Measurements from ENCODE around the gene ZNF280C. TPM values are rescaled to one million over a fixed set of nuclear protein-coding genes. Genes with fewer than 3 reads are reported as not detected.

ZNF280C gene, protein sequence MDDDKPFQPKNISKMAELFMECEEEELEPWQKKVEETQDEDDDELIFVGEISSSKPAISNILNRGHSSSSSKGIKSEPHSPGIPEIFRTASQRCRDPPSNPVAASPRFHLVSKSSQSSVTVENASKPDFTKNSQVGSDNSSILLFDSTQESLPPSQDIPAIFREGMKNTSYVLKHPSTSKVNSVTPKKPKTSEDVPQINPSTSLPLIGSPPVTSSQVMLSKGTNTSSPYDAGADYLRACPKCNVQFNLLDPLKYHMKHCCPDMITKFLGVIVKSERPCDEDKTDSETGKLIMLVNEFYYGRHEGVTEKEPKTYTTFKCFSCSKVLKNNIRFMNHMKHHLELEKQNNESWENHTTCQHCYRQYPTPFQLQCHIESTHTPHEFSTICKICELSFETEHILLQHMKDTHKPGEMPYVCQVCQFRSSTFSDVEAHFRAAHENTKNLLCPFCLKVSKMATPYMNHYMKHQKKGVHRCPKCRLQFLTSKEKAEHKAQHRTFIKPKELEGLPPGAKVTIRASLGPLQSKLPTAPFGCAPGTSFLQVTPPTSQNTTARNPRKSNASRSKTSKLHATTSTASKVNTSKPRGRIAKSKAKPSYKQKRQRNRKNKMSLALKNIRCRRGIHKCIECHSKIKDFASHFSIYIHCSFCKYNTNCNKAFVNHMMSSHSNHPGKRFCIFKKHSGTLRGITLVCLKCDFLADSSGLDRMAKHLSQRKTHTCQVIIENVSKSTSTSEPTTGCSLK
- total RNA-seq = 14.2 to 14.8 TPM (median 14.5 TPM) in 3 replicates

DNA sequence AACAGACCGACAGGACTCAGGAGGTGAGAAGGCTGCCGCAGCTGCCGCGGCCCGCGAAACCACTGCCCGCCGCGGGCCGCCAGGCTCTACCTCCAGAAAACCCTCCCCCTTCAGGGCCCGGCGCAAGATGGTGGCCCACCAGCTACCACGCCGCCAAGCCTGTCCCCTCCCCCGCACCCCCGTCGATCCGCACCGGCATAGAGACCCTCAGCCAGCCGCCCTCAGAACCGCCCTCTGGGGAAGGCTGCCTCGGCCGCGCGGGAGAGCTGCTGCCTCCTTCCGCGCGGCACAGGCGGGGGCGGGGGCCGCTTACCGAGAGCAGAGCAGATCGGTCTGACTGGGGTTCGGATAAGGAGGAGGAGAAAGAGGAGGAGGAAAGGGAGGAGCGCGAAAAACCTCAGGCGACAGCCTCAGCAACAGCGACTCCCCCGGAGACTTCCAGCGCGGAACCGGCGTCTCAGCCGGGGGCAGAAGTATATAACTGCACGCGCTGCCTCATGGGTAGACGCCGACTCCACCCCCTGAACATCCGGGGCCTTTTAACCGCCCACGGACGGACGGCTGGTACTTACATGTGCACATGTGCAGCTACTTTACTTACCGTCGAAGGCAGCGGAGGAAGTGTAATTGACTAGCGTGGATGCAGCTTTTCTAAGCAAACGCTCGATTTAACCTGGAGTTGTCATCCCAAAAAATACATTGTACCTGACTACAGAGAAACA lies at the start of gene ZNF280C:
ZNF280C (minus strand) TSS at position 451 of the 722 bp plus-strand sequence. CDS start 8,450 bp downstream, outside the sequence.
- TF ChIP-seq, protein P1, sequence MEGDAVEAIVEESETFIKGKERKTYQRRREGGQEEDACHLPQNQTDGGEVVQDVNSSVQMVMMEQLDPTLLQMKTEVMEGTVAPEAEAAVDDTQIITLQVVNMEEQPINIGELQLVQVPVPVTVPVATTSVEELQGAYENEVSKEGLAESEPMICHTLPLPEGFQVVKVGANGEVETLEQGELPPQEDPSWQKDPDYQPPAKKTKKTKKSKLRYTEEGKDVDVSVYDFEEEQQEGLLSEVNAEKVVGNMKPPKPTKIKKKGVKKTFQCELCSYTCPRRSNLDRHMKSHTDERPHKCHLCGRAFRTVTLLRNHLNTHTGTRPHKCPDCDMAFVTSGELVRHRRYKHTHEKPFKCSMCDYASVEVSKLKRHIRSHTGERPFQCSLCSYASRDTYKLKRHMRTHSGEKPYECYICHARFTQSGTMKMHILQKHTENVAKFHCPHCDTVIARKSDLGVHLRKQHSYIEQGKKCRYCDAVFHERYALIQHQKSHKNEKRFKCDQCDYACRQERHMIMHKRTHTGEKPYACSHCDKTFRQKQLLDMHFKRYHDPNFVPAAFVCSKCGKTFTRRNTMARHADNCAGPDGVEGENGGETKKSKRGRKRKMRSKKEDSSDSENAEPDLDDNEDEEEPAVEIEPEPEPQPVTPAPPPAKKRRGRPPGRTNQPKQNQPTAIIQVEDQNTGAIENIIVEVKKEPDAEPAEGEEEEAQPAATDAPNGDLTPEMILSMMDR (IDR thresholded peaks at IDR 0.05; ENCODE audit: unreplicated experiment) = no peak
- H3K4me3 Mint-ChIP-seq = peak within 1 kb of the TSS; percentile 84
- H3K27ac Mint-ChIP-seq = peak within 1 kb of the TSS; percentile 85
- DNase-seq (ENCODE audit: low spot score in 2 of 2, unreplicated experiment in 2 of 2) = peak; percentile 53 to 75
- H3K4me1 Mint-ChIP-seq = peaks cover 12% of the 10 kb centered on the region
- H3K9me3 Mint-ChIP-seq = peaks cover 17% of the 10 kb centered on the region
- no peaks in the 10 kb centered on the region for H3K36me3 Mint-ChIP-seq
- no peaks in the 10 kb centered on the region for H3K27me3 Mint-ChIP-seq (ENCODE audit: low read depth)

DNA sequence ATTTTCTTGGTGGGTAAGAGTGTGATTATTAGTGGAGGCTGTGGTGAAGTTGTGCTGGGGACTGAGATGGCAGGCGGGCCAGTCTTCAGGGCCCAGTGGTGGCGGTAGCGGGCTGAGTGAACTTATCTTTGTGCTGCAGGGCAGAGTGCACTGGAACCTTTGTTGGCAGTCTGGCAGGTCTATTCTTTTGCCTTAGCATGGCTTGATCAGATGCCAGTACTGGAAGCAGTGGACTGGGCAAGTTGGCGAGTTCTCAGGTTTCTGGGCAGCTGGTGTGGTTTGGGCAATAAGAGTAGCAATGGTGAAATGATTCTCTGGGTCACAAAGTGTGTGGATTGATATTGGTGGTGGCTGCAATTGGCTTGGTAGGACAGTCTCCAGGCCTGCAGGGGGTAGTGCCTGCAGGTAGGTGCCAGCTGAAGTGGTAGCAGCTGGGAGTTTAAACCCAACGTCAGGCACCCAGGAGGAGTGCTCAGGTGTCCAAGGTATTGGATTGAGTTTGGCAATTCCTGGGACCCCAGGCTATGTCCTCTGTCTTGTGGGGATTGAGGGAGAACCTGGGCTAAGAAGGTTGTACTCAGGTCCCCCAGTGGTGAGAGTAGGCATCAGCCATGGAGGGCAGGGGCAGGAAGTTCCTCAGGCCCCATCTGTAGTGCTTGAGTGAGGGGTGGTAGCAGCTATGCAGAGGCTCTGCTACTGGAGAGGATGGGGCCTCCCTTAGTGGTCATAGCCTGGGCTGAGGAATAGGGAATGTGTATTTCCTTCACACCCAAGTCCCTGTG lies 36.1 kb upstream of the ZNF280C start:
- H3K9me3 Mint-ChIP-seq = peaks cover 19% of the 10 kb centered on the region
- TF ChIP-seq, protein P1 (IDR thresholded peaks at IDR 0.05; ENCODE audit: unreplicated experiment) = no peak
- H3K4me1 Mint-ChIP-seq = no peaks in the 10 kb centered on the region
- no peaks in the 10 kb centered on the region for H3K27me3 Mint-ChIP-seq (ENCODE audit: low read depth)
- no peak overlapping the region for H3K4me3 Mint-ChIP-seq
- H3K36me3 Mint-ChIP-seq = no peaks in the 10 kb centered on the region
- no peak overlapping the region for H3K27ac Mint-ChIP-seq
- DNase-seq (ENCODE audit: low spot score in 2 of 2, unreplicated experiment in 2 of 2) = no peak

DNA sequence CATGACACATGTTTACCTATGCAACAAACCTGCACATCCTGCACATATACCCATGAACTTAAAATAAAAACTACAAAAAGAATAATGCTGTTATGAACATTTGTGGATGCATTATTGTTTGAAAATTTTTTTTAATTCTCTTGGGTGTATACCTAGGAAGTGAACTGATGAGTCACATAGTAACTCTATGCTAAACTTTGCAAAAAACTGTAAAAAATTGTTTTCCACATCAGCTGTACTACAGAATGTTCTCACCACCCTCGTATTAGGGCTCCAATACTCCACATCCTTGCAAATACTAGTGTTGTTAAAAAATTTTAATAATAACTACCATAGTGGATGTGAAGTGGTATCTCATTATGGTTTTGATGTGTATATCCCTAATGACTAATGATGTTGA lies 33.3 kb upstream of the ZNF280C start:
- no peaks in the 10 kb centered on the region for H3K27me3 Mint-ChIP-seq (ENCODE audit: low read depth)

DNA sequence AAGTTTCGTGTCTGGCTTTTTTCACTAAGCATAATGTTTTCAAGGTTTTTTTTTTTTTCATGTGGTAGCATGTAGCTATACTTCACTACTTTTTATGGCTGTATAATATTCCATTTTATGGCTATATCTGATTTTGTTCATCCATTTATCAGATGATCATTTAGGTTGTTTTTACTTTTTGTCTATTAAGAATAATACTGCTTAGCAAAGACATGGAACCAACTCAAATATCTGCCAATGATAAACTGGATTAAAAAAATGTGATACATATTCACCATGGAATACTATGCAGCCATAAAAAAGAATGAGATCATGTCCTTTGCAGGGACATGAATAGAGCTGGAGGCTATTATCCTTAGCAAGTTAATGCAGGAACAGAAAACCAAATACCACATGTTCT lies 32.7 kb upstream of the ZNF280C start:
- DNase-seq (ENCODE audit: low spot score in 2 of 2, unreplicated experiment in 2 of 2) = no peak
- Mint-ChIP-seq H3K9me3 (peaks cover 15% of the 10 kb centered on the region), H3K4me1 (peaks cover 2% of the 10 kb centered on the region), H3K27me3 (ENCODE audit: low read depth) (no peaks in the 10 kb centered on the region), H3K4me3 (no peak overlapping the region), H3K27ac (no peak overlapping the region), H3K36me3 (no peaks in the 10 kb centered on the region)
- TF ChIP-seq, protein P1 (IDR thresholded peaks at IDR 0.05; ENCODE audit: unreplicated experiment) = no peak

More for the DNA sequence above, 33.3 kb upstream of the ZNF280C start:
- TF ChIP-seq, protein P1 (IDR thresholded peaks at IDR 0.05; ENCODE audit: unreplicated experiment) = no peak
- Mint-ChIP-seq H3K36me3 (no peaks in the 10 kb centered on the region), H3K4me1 (no peaks in the 10 kb centered on the region), H3K9me3 (peaks cover 19% of the 10 kb centered on the region), H3K4me3 (no peak overlapping the region), H3K27ac (no peak overlapping the region)
- DNase-seq (ENCODE audit: low spot score in 2 of 2, unreplicated experiment in 2 of 2) = no peak

DNA sequence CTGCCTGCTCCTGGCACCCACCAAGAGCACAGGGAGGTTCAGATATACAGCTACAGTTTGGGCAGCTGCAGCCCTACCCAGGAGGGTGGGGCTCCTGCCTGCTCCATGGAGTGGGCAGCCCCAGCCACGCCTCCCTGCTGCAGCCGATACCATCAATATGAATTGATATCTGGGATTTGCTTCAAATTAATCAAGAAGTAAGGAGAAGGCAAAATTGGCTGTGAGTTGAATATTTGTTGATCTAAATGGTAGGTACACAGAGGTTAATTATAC lies 31.2 kb upstream of the ZNF280C start:
- TF ChIP-seq, protein P1 (IDR thresholded peaks at IDR 0.05; ENCODE audit: unreplicated experiment) = no peak
- Mint-ChIP-seq H3K4me1 (peaks cover 2% of the 10 kb centered on the region), H3K27me3 (ENCODE audit: low read depth) (no peaks in the 10 kb centered on the region), H3K4me3 (no peak overlapping the region), H3K27ac (no peak overlapping the region), H3K9me3 (peaks cover 15% of the 10 kb centered on the region), H3K36me3 (no peaks in the 10 kb centered on the region)
- no peak for DNase-seq (ENCODE audit: low spot score in 2 of 2, unreplicated experiment in 2 of 2)

Data from mesothelial cell of epicardium (in vitro differentiated cells).